Measurements from ENCODE around the gene ACTN2. TPM values are rescaled to one million over a fixed set of nuclear protein-coding genes. Genes with fewer than 3 reads are reported as not detected.

Gene ACTN2
- total RNA-seq, 1 experiment from 2014 or later = 0.98 TPM

DNA sequence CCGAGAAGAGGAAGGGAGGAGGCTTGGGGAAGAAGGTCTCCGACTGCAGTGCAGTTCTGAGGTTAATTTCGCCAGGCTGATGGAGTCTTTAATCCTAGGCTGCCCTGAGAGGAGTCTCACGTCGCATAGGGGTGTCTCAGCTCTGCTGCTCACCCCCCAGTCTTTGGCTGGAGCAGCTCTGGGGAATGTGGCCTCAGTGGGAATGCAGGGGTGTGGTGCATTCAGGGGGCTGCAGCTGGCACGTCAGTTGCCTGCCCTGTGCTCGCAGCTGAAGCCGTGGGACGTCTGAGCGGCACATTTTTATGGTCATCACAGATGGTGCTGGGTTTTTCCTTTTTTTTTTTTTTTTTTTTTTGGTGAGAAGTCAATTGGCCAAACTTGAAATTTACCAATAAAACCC, 38.2 kb downstream of the ACTN2 start:
- no peak for DNase-seq (ENCODE audit: low read depth, low spot score)
- in situ Hi-C loops (cut with HindIII; ENCODE audit: low pct_unique_long_range_greater_than_20kb, low sequenced_read_pairs) = no loop called here

DNA sequence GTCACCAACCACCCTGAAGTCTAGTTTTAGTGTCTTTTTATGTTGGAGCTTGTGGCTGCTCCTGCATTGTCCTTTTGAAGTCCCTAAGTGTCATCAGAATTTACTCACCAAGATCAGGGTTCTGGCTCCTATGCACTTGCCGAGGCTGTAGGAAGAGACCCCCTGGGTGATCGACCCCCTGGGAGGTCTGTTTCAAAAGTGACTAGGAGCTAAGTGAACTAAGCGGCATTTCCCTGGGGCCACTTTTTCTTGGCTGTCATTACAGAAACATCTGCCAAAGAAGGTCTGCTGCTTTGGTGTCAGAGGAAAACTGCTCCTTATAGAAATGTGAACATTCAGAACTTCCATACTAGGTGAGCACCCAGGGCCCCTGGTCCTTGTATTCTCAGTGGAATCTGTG, 39.4 kb downstream of the ACTN2 start:
- in situ Hi-C loops (cut with HindIII; ENCODE audit: low pct_unique_long_range_greater_than_20kb, low sequenced_read_pairs) = no loop called here
- DNase-seq (ENCODE audit: low read depth, low spot score) = no peak

DNA sequence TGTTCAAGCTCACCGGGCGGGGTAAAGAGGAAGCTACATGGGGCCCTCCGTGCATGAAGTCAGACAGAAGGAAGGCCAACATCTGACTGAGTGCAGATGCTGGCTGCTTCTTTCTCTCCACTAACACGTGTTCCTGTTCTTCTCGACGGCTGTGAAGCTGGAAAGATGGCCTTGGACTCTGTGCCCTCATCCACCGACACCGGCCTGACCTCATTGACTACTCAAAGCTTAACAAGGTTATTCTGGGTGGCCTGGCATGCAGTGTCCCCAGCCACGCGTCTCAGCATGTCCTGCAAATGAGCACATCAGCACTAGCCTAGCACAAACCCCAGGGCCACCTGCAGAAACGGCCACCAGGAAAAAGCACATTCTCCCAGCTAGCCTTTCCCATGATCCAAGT, 41.2 kb downstream of the ACTN2 start:
- DNase-seq (ENCODE audit: low read depth, low spot score) = no peak
- in situ Hi-C loops (cut with HindIII; ENCODE audit: low pct_unique_long_range_greater_than_20kb, low sequenced_read_pairs) = no loop called here

DNA sequence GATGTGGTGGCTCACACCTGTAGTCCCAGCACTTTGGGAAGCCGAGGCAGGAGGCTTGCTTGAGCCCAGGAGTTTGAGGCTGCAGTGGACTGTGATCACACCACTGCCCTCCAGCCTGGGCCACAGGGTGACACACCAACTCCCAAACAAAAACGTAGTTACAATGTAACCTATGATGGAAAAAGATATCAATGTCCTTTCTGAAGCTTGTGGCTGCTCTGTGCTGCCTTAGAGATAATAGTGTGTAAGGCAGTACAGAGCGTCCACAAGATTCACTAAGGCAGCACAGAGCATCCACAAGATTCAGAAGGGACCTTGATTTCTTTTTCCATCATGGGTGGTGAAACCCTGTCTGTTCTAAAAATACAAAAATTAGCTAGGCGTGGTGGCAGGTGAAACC, 42.5 kb downstream of the ACTN2 start:
- in situ Hi-C loops (cut with HindIII; ENCODE audit: low pct_unique_long_range_greater_than_20kb, low sequenced_read_pairs) = no loop called here
- DNase-seq (ENCODE audit: low read depth, low spot score) = no peak

DNA sequence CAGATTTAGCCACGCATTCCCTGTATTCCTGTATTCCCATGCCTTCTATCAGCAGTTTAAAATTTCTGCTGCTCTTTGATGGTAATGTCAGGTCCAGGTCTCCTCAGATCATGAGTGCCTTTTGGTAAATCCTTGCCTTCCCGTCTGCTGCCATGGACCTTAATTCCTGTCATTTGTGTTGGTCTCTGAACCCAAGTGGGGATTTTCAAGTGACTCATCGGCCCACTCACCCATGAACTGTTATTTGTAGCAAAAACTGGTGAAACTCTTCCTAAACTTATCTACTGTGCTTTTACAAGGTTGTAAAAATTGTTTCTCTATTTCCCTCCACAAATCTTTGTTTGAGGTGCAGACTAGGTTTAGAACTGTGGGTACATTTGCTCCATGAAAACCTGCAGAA, 47.4 kb downstream of the ACTN2 start:
- no peak for DNase-seq (ENCODE audit: low read depth, low spot score)
- in situ Hi-C loops (cut with HindIII; ENCODE audit: low pct_unique_long_range_greater_than_20kb, low sequenced_read_pairs) = no loop called here

DNA sequence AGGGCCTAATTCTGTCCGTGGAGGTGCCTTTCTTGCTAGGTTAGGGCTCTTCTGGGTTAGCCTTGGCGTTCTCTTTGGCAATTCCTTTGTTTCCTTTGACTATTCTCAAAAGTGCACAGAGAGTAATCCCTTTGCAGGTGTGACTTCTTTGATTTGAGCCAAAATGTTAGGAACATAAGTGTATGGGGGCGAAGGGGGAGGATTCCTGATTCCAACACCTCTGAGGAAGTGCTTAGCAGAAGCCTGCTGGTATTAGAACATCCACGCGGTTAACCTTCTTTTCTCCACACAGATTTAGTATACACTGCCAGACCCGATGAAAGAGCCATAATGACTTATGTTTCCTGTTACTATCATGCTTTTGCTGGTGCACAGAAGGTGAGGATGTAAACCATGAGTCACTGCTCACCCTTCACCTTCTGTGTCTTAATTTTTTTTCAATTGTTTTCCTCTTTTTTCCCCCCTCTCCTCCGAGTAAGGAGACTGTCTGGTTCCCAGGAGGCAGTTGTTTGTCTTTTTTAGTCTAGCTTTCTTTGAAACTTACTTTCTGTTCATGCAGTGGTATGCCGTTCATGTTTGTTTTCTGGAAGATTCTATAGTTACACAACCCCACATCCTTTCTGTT, 48.0 kb downstream of the ACTN2 start:
- no peak for DNase-seq (ENCODE audit: low read depth, low spot score)
- in situ Hi-C loops (cut with HindIII; ENCODE audit: low pct_unique_long_range_greater_than_20kb, low sequenced_read_pairs) = no loop called here

DNA sequence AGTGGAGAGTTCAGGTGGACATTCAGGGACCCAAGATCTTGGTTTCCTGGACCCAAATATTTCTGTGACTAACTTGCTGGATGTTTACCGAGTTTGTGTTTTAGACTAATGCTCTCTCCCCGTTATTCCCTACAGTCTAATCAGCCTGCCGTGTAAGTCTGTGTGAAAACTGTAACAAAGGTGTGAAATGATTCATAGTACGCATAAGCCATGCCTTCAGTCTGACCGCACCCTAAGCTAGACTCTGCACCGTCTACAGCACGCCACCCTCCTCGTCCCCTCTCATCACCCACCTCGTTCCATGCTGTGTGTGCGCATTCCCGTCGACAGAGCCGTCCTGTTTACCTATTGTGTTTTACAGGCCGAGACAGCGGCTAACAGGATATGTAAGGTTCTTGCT, 50.5 kb downstream of the ACTN2 start:
- in situ Hi-C loops (cut with HindIII; ENCODE audit: low pct_unique_long_range_greater_than_20kb, low sequenced_read_pairs) = no loop called here
- DNase-seq (ENCODE audit: low read depth, low spot score) = no peak

DNA sequence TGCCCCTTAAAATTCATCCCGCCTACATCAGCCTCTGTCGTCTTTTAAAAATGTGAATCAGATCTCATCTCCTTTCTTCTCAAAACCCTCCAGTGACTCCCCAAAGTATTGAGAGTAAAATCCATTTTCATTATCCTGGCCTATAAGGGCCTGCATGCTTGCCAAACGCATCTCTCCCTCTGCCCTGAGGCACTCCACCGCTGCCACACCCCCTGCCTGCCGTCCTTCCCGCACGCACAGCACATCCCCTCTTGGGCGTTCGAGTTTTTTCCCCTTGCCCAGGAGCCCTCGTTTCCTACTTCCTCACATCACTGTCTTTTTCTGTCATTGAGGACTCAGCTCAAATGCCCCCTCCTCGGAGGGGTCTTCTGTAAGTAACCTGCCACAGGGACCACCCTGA, 55.5 kb downstream of the ACTN2 start:
- DNase-seq (ENCODE audit: low read depth, low spot score) = no peak
- in situ Hi-C loops (cut with HindIII; ENCODE audit: low pct_unique_long_range_greater_than_20kb, low sequenced_read_pairs) = no loop called here

DNA sequence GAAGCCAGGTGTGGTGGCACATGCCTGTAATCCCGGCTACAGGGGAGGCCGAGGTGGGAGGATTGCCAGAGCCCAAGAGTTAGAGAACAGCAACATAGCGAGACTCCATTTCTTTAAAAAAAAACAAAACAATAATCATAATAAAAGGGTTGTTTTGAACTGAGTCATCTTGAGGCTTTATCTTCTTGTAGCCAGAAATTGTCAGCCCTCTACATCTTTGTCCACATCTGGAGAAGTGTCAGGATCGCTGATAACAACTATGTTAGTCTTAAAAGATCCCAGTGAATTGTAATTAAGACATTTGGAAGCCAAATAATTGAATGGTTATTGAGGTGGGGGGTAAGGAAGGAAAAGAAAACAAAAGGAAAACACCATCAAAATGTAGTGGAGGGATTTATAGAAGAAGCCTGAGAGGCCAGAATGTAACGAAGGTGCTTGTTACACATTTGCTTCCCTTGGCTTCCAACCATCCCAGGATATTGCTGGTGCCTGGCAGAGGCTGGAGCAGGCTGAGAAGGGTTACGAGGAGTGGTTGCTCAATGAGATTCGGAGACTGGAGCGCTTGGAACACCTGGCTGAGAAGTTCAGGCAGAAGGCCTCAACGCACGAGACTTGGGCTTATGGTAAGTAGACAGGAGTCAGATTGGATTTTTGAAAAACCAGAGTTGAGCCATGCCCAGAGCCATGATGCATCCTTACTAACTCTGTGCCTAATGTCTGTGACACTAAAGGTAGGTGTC, 56.3 kb downstream of the ACTN2 start:
- in situ Hi-C loops (cut with HindIII; ENCODE audit: low pct_unique_long_range_greater_than_20kb, low sequenced_read_pairs) = no loop called here

DNA sequence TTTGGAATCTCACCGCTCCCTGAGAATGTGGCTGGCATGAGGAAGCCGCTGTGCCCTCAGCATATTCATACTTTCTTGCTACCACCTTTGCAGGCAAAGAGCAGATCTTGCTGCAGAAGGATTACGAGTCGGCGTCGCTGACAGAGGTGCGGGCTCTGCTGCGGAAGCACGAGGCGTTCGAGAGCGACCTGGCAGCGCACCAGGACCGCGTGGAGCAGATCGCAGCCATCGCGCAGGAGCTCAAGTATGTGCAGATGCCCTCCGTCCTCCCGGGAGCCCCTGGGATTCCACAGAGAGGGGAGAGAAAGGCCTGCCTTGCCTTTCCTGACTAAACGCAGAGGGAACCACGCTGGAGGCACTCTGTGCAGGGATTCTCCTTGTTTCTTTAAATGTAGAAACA, 58.2 kb downstream of the ACTN2 start:
- in situ Hi-C loops (cut with HindIII; ENCODE audit: low pct_unique_long_range_greater_than_20kb, low sequenced_read_pairs) = no loop called here
- no peak for DNase-seq (ENCODE audit: low read depth, low spot score)

More for the DNA sequence above, 56.3 kb downstream of the ACTN2 start:
- DNase-seq (ENCODE audit: low read depth, low spot score) = no peak

DNA sequence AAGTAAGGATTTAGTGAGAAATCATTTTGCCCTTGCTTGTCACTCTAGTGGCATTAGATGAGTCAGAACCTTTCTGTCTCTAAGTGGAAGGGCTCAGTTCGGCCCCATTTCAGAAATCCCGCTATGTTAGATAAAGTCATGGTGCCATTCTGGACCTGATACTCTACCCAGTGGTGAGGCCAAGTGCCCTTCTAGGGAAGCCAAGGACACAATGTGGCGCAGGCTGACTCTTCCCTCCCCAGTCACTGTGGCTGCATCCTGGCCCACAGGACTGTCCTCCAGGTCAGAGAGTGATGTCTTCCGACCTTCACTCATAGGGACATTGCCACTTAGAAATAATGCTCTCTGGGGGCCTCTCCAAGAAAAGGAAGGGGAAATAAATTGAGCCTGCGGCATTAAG, 60.5 kb downstream of the ACTN2 start:
- in situ Hi-C loops (cut with HindIII; ENCODE audit: low pct_unique_long_range_greater_than_20kb, low sequenced_read_pairs) = no loop called here
- DNase-seq (ENCODE audit: low read depth, low spot score) = peak; percentile 42

DNA sequence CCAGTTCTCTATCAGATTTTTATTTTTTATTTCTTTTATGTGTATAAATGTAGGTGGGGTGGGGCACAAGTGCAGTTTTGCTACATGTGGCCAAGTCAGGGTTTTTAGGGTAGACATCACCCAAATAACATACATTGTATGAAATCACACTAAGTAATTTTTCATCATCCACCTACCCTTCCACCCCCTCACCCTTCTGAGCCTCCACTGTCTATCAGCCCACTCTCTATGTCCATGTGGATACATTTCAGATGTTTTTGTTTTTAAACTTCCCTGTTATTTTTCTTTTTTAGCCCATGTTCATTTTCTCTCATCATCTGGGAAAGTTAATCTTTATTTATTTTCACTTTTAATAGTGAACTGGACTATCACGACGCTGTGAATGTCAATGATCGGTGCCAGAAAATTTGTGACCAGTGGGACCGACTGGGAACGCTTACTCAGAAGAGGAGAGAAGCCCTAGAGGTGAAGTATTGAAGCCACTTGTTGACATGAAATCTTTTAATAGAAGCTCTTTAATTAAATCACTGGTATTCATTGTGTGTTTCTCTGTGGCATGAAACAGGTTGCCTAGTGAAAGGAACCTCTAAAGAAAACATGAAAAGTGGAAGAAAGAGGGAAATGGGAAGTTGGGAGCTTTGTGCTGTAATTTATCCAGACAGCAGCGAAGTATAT, 61.1 kb downstream of the ACTN2 start:
- in situ Hi-C loops (cut with HindIII; ENCODE audit: low pct_unique_long_range_greater_than_20kb, low sequenced_read_pairs) = no loop called here
- no peak for DNase-seq (ENCODE audit: low read depth, low spot score)

DNA sequence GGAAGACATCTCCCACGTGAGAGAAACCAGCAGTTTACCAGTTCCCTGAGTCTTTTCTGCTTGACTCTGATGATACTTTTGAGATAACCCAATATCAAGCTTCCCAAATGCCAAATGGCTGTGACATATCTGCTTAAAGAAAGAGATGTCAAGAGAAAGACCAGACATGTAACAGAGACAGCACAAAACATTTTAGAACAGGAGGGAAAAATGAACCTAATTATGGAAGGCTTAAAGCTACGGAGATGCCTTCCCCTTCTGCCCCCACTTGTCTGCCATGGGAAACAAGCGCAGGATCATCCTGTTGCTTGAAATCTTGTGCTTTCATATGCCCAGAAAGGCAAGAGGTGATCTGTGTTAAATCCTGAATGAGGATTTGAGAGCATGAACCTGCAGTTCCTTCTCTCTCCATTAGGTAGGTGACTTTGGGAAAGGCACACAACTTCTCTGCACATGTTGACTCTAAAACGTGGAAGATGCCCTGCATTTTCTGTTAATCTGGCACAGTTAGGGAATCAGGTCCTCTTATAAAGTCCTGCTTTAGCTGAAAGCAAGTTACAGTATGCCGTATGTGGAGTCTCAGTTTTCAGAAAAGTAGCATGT, 62.1 kb downstream of the ACTN2 start:
- in situ Hi-C loops (cut with HindIII; ENCODE audit: low pct_unique_long_range_greater_than_20kb, low sequenced_read_pairs) = no loop called here
- peak; percentile 30 for DNase-seq (ENCODE audit: low read depth, low spot score)

DNA sequence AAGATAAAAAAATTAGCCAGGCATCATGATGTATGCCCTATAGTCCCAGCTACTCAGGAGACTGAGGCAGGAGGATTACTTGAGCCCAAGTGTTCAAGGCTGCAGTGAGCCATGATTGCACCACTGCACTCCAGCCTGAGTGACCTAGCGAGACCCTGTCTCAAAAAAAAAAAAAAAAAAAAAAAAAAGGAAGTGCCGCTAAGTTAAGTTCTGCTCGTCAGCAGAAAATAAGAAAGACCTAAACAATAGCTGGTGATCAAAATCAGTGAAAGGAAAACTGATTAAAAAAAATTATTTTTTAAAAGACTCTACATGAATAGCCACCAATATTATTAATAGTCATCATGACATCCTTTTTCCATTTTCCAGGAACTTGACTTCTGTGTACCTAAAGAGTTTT, 64.6 kb downstream of the ACTN2 start:
- DNase-seq (ENCODE audit: low read depth, low spot score) = no peak
- in situ Hi-C loops (cut with HindIII; ENCODE audit: low pct_unique_long_range_greater_than_20kb, low sequenced_read_pairs) = no loop called here

DNA sequence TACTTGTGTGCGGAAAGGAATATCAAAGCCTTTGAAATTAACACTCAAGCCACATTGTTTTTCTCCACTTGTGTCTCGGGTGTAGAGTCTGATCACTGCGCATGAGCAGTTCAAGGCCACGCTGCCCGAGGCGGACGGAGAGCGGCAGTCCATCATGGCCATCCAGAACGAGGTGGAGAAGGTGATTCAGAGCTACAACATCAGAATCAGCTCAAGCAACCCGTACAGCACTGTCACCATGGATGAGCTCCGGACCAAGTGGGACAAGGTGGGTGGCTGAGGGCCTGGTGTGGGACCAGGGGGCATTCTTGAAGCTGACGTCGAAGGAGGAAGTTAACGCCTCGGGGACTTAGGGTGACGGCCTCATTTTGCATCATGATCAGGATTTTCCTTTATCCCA, 65.1 kb downstream of the ACTN2 start:
- in situ Hi-C loops (cut with HindIII; ENCODE audit: low pct_unique_long_range_greater_than_20kb, low sequenced_read_pairs) = no loop called here
- DNase-seq (ENCODE audit: low read depth, low spot score) = no peak

DNA sequence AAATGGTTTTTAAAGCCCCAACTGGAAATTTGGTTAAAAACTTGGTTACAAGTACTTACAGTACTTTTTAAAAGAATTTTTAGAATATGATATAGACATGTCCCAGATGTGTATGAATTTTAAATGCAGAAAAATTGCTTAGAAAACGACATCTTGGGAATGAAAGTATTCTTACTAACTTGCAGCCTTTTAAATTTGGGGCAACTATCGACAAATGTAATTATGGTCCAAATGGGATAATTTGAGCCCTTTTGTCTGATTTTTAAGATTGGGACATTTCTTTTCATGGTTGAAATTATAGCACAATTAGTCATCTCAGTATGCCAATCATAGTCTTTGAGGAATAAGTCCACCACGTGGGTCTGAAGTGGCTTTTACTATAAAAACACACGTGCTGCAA, 65.6 kb downstream of the ACTN2 start:
- in situ Hi-C loops (cut with HindIII; ENCODE audit: low pct_unique_long_range_greater_than_20kb, low sequenced_read_pairs) = no loop called here
- no peak for DNase-seq (ENCODE audit: low read depth, low spot score)

DNA sequence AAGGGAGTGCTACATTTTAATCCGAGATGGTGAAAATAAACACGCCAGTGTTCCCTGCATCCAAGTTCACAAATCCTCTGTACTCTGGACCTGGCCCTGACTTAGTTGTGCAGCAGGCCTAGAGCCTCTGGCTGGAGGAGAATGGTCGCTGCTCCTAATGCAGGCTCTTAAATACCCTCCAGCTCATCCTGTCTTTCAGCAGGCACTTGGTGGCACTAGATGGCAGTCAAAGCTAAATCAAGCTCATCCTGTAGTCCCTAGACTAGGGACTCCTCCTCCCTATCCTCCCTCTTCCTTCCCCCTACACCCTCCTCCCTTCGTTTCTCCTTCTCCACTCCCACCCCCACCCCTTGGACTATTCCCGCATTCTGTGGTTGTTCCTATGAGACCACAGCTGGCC, 67.2 kb downstream of the ACTN2 start:
- peak; percentile 72 for DNase-seq (ENCODE audit: low read depth, low spot score)
- in situ Hi-C loops (cut with HindIII; ENCODE audit: low pct_unique_long_range_greater_than_20kb, low sequenced_read_pairs) = no loop called here

DNA sequence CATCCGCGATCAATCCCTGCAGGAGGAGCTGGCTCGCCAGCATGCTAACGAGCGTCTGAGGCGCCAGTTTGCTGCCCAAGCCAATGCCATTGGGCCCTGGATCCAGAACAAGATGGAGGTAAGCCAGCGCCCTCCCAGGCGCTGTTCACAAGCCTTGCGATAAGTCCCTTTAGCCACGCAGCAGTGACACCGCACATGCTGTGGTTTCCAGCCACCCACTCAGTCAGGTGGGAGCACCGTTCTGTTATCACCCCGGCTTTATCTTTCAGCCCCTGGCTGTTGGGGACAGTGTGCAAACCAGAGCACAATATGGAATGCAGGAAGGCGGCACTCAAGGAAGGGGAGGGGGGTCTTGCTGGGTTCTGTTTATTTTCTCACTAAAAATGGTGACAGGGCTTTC, 67.7 kb downstream of the ACTN2 start:
- in situ Hi-C loops (cut with HindIII; ENCODE audit: low pct_unique_long_range_greater_than_20kb, low sequenced_read_pairs) = no loop called here

More for the DNA sequence above, 67.7 kb downstream of the ACTN2 start:
- DNase-seq (ENCODE audit: low read depth, low spot score) = no peak
